Panc1 (cell line): ENCODE data around the gene MUC22. TPM values are rescaled to one million over a fixed set of nuclear protein-coding genes. Genes with fewer than 3 reads are reported as not detected.

Experiments
- ATAC-seq: fragments of 200-7000 bp; cut with Tn5 transposase; 2 replicates; pipeline ENCODE4 v1.9.1; 2020; ENCODE audit warnings: mild to moderate bottlenecking, moderate library complexity
- Bru-seq: library from RNA; stranded (reverse); fragments of 400-500 nt; gene quantifications from one replicate; lab custom pipeline; 2021; lab: Mats Ljungman, UMichigan
- BruChase-seq, 2 experiments: library from RNA; stranded (reverse); fragments of 400-500 nt; gene quantifications; one replicate each; lab custom pipeline; 2021; lab: Mats Ljungman, UMichigan
- BruUV-seq: library from RNA; stranded (reverse); fragments of 400-500 nt; replicated peaks from 2 replicates; lab custom pipeline; 2021; lab: Mats Ljungman, UMichigan
- CTCF ChIA-PET: fragments of 300-600 bp; sonication (Branson Sonifier 250); formaldehyde crosslinking; loops from one replicate; lab custom pipeline; 2022; ENCODE audit warnings: antibody characterized with exemption; lab: Charles Lee
- POLR2A ChIA-PET: fragments of 300-600 bp; sonication (Branson Sonifier 250); formaldehyde crosslinking; loops from one replicate; lab custom pipeline; 2022; ENCODE audit warnings: antibody characterized with exemption; lab: Charles Lee
- DNase-seq: peaks from one replicate; pipeline ENCODE4 v3.0.0-alpha.2; 2010; ENCODE audit warnings: low read depth, low spot score
- H3K27ac ChIP-seq: 2 replicates; pipeline ENCODE4 v1.5.1; 2011; ENCODE audit warnings: mild to moderate bottlenecking, low read length, inconsistent platforms
- H3K27me3 ChIP-seq: fragments of 200-500 bp; sonication (Bioruptor generic); 2 replicates; pipeline ENCODE4 v1.6.0; 2014; ENCODE audit warnings: low read length, inconsistent platforms; ENCODE audit not compliant: control insufficient read depth, insufficient read depth
- H3K36me3 ChIP-seq: fragments of 200-500 bp; sonication (Bioruptor generic); 2 replicates; pipeline ENCODE4 v1.5.1; 2014; ENCODE audit warnings: inconsistent platforms, mild to moderate bottlenecking, low read length, moderate library complexity; ENCODE audit not compliant: control insufficient read depth, insufficient read depth
- H3K4me1 ChIP-seq: 2 replicates; pipeline ENCODE4 v1.5.1; 2011; ENCODE audit warnings: inconsistent platforms, mild to moderate bottlenecking, low read length, moderate library complexity; ENCODE audit not compliant: control insufficient read depth, insufficient read depth
- H3K4me3 ChIP-seq, 2 experiments: 2 replicates each; pipeline ENCODE4 v1.5.1; 2011 to 2012; ENCODE audit warnings: low read depth in 2 of 2, low read length in 2 of 2, mild to moderate bottlenecking in 2 of 2, inconsistent platforms in 1 of 2, moderate library complexity in 1 of 2
- H3K9me3 ChIP-seq: fragments of 200-500 bp; sonication (Bioruptor generic); 2 replicates; pipeline ENCODE4 v1.5.1; 2014; ENCODE audit warnings: low read depth, mild to moderate bottlenecking, inconsistent platforms, low read length, moderate library complexity; ENCODE audit not compliant: control insufficient read depth, insufficient read depth
- CTCF ChIP-seq: fragments of 450-650 bp; IDR thresholded peaks from 2 replicates; pipeline ENCODE4 v1.5.1; 2017; ENCODE audit warnings: mild to moderate bottlenecking
- POLR2AphosphoS5 ChIP-seq: IDR thresholded peaks from 2 replicates; pipeline ENCODE4 v1.6.1; 2012; ENCODE audit warnings: mild to moderate bottlenecking, low read depth, low read length, moderate library complexity
- REST ChIP-seq, 2 experiments: IDR thresholded peaks; 2 replicates each; pipeline ENCODE4 v1.6.1; 2011 to 2012; ENCODE audit warnings: low read depth in 2 of 2, control low read depth in 1 of 2, low read length in 1 of 2, mild to moderate bottlenecking in 1 of 2, moderate library complexity in 1 of 2; ENCODE audit not compliant: insufficient read depth in 1 of 2
- SIN3A ChIP-seq: IDR thresholded peaks from 2 replicates; pipeline ENCODE4 v1.6.1; 2012; ENCODE audit warnings: low read depth, mild to moderate bottlenecking, low read length, moderate library complexity, borderline replicate concordance; ENCODE audit not compliant: insufficient read depth
- TCF7L2 ChIP-seq: IDR thresholded peaks from 2 replicates; pipeline ENCODE4 v1.6.1; 2011; ENCODE audit warnings: mild to moderate bottlenecking, low read depth, low read length, inconsistent platforms
- in situ Hi-C: cut with HindIII; loops from 2 replicates; pipeline ENCODE4 v1.10.0; 2016; ENCODE audit warnings: low sequenced_read_pairs, low pct_unique_long_range_greater_than_20kb
- intact Hi-C: fragments of 100-400 bp; cut with micrococcal nuclease; formaldehyde crosslinking; loops from one replicate; pipeline ENCODE4 v1.10.0; 2022; ENCODE audit not compliant: unreplicated experiment
- long read RNA-seq: library from polyadenylated mRNA; unstranded; transcript quantifications from one replicate; pipeline ENCODE4 v2.0.0, GENCODE V29; 2021; ENCODE audit not compliant: unreplicated experiment
- polyA plus RNA-seq: library from polyadenylated mRNA; unstranded; fragments of >200 nt; gene quantifications from one replicate; pipeline ENCODE4 v1.2.1, GENCODE V29; 2012; ENCODE audit warnings: missing spikeins; ENCODE audit not compliant: insufficient read length
- total RNA-seq: library from RNA; stranded (reverse); gene quantifications from one replicate; pipeline ENCODE4 v1.2.1, GENCODE V29; 2021; ENCODE audit not compliant: unreplicated experiment

MUC22 gene
- total RNA-seq (not detected), Bru-seq, nascent RNA (percentile 4 among the genes with signal in this experiment), BruChase-seq, experiment 1, labeled RNA remaining after a 2-hour chase (not detected), BruChase-seq, experiment 2, labeled RNA remaining after a 6-hour chase (percentile 2 among the genes with signal in this experiment)
- not detected for polyA plus RNA-seq
- long read RNA-seq: 0 reads

GRCh38 chr6:31010393-31011060 is at the start of gene MUC22:
Gene MUC22, plus strand, starts transcription at chr6:31010474. Its CDS starts 233 bp downstream, at chr6:31010707.
- TF ChIP-seq REST (IDR thresholded peaks at IDR 0.05; ENCODE audit: insufficient read depth in 1 of 2, low read depth in 2 of 2, low read length in 1 of 2): no peak
- TF ChIP-seq CTCF: no peak
- no peak for TF ChIP-seq SIN3A
- TF ChIP-seq TCF7L2: no peak
- no peak for TF ChIP-seq POLR2AphosphoS5
- ATAC-seq (no peak), DNase-seq (no peak)
- no TSS peak for BruUV-seq
- POLR2A ChIA-PET: no interaction called here
- H3K4me1 ChIP-seq: no peaks in the 10 kb centered on the region; the same call in 1 of the 2 replicates
- intact Hi-C loops: no loop called here
- H3K4me3 ChIP-seq: no peak within 1 kb of the TSS
- H3K27ac ChIP-seq: no peak within 1 kb of the TSS
- in situ Hi-C loops: no loop called here
- no peaks in the 10 kb centered on the region for H3K27me3 ChIP-seq
- no peaks in the 10 kb centered on the region for H3K36me3 ChIP-seq
- peaks cover 5% of the 10 kb centered on the region; the same call in 1 of the 2 replicates for H3K9me3 ChIP-seq
- CTCF ChIA-PET: interaction anchor here (0.7 kb wide), 1 partner anchor 280 kb away, joined by 5 read pairs; no protein-coding TSS in a partner anchor

GRCh38 chr6:30960907-30961673 is 49.2 kb upstream of the MUC22 start:
- H3K27me3 ChIP-seq: peaks cover 3% of the 10 kb centered on the region; the same call in 1 of the 2 replicates

More at GRCh38 chr6:30960907-30961673, 49.2 kb upstream of the MUC22 start:
- no peak for ATAC-seq
- intact Hi-C loops: no loop called here
- DNase-seq: no peak
- in situ Hi-C loops: no loop called here
- TF ChIP-seq CTCF (no peak), POLR2AphosphoS5 (no peak)
- H3K4me3 ChIP-seq: no peak overlapping the region
- BruUV-seq: no TSS peak
- ChIA-PET POLR2A (no interaction called here), CTCF (no interaction called here)
- H3K27ac ChIP-seq: no peak overlapping the region
- no peaks in the 10 kb centered on the region for H3K9me3 ChIP-seq
- no peaks in the 10 kb centered on the region for H3K36me3 ChIP-seq
- no peaks in the 10 kb centered on the region for H3K4me1 ChIP-seq
